Lung (tissue), 12 donors: ENCODE measurements around the gene B3GALT6. TPM values are rescaled to one million over a fixed set of nuclear protein-coding genes. Genes with fewer than 3 reads are reported as not detected.

ENCODE experiments used
- ATAC-seq: fragments of 200-7000 bp; cut with Tn5 transposase; one replicate; pipeline ENCODE4 v1.9.1; 2020; ENCODE audit warnings: moderate number of reproducible peaks; ENCODE audit not compliant: insufficient read depth, low FRiP score
- DNase-seq, 3 donors: peaks; one replicate each; pipeline ENCODE4 v3.0.0-alpha.2; 2013 to 2017
- H3K27ac ChIP-seq, 2 donors: one replicate each; pipeline ENCODE4 v1.5.1; 2013; ENCODE audit warnings: mild to moderate bottlenecking in 2 of 2, moderate library complexity in 2 of 2, control low read depth in 1 of 2, inconsistent platforms in 1 of 2, low read depth in 1 of 2, low read length in 1 of 2
- H3K27me3 ChIP-seq, 3 donors: one replicate each; pipeline ENCODE4 v1.5.1; 2013; ENCODE audit warnings: low read length in 2 of 3; ENCODE audit not compliant: control insufficient read depth in 3 of 3, insufficient read depth in 3 of 3
- H3K36me3 ChIP-seq, 4 donors: one replicate each; pipeline ENCODE4 v1.5.1; 2013; ENCODE audit warnings: low read length in 4 of 4, mild to moderate bottlenecking in 1 of 4, moderate library complexity in 1 of 4; ENCODE audit not compliant: control insufficient read depth in 4 of 4, insufficient read depth in 4 of 4
- H3K4me1 ChIP-seq, 5 donors: one replicate each; pipeline ENCODE4 v1.5.1; 2013; ENCODE audit warnings: low read length in 5 of 5, mild to moderate bottlenecking in 2 of 5, moderate library complexity in 1 of 5; ENCODE audit not compliant: control insufficient read depth in 5 of 5, insufficient read depth in 5 of 5
- H3K4me3 ChIP-seq: one replicate; pipeline ENCODE4 v1.5.1; 2013; ENCODE audit warnings: mild to moderate bottlenecking, control low read depth, moderate library complexity
- H3K9ac ChIP-seq, 2 donors: one replicate each; pipeline ENCODE4 v1.5.1; 2013; ENCODE audit warnings: low read length in 2 of 2, control low read depth in 1 of 2; ENCODE audit not compliant: insufficient read depth in 1 of 2
- H3K9me3 ChIP-seq, 4 donors: one replicate each; pipeline ENCODE4 v1.5.1; 2013; ENCODE audit warnings: low read length in 3 of 4, mild to moderate bottlenecking in 1 of 4, moderate library complexity in 1 of 4; ENCODE audit not compliant: control insufficient read depth in 4 of 4, insufficient read depth in 3 of 4
- CTCF ChIP-seq: IDR thresholded peaks from 2 replicates; pipeline ENCODE4 v1.5.1; 2012; ENCODE audit warnings: mild to moderate bottlenecking; ENCODE audit errors: control extremely low read depth, extremely low read depth
- WGBS, 2 donors: extraction: QIAGEN DNeasy Blood & Tissue Kit; methylation state at CpG; one replicate each; pipeline ENCODE4 v1.1.7; 2013; 5-methylcytosine and 5-hydroxymethylcytosine counted together
- polyA plus RNA-seq, 2 donors: library from polyadenylated mRNA; stranded (reverse); fragments of 200-250 nt; gene quantifications; one replicate each; pipeline ENCODE4 v1.2.1, GENCODE V29; 2013
- total RNA-seq, 2 donors: library from RNA; depleted of rRNA in 1 of 2; stranded (reverse); fragments of >200 nt in 1 of 2; gene quantifications; one replicate each; pipeline ENCODE4 v1.2.1, GENCODE V29; 2014 to 2021
- donor health status: control.
- donor health status: control.
- donor health status: Bipolar disorder and iron deficiency.
- donor health status: healthy.
- donor health status: DM: yes; HTN: yes; CAD: no.

The B3GALT6 gene
- total and polyA plus RNA-seq, 4 donors = 7.0 to 28.3 (median 15.8) TPM

- H3K4me3 ChIP-seq = no peak overlapping the region
- WGBS, 2 donors = 0 to 1% methylated on average over 68 to 109 of the region's 109 CpGs
- TF ChIP-seq CTCF = no peak
- H3K9ac ChIP-seq = no peak overlapping the region
- DNase-seq (peak in 2 of 3 donors; percentile 22 to 28), ATAC-seq (peak; percentile 60)
- H3K4me1 ChIP-seq = peaks cover 0 to 4% (median 0%) of the 10 kb centered on the region in 5 donors
- no peaks in the 10 kb centered on the region for H3K9me3 ChIP-seq
- no peaks in the 10 kb centered on the region for H3K36me3 ChIP-seq
- H3K27ac ChIP-seq = no peak overlapping the region
- H3K27me3 ChIP-seq = peaks cover 0 to 13% (median 7%) of the 10 kb centered on the region in 3 donors
These were observed 30.9 kb upstream of the B3GALT6 start for GRCh38 chr1:1200876-1201810.

GRCh38 chr1:1202831-1203560, 29.0 kb upstream of the B3GALT6 start:
- H3K9me3 ChIP-seq = no peaks in the 10 kb centered on the region
- 70 to 83% methylated on average over 27 of the region's 27 CpGs for WGBS, 2 donors
- H3K27ac ChIP-seq = no peak overlapping the region
- ATAC-seq (no peak), DNase-seq (peak in 1 of 3 donors; percentile 13)
- no peaks in the 10 kb centered on the region for H3K36me3 ChIP-seq
- H3K27me3 ChIP-seq = peaks cover 4 to 20% (median 10%) of the 10 kb centered on the region in 3 donors
- peaks cover 0 to 9% (median 0%) of the 10 kb centered on the region in 5 donors for H3K4me1 ChIP-seq
- no peak overlapping the region for H3K4me3 ChIP-seq
- no peak for TF ChIP-seq CTCF
- H3K9ac ChIP-seq = no peak overlapping the region

- no peak for TF ChIP-seq CTCF
- Histone ChIP-seq H3K9me3 (no peaks in the 10 kb centered on the region), H3K4me1 (peaks cover 0 to 10% (median 0%) of the 10 kb centered on the region in 5 donors), H3K9ac (no peak overlapping the region), H3K4me3 (no peak overlapping the region), H3K27ac (no peak overlapping the region), H3K27me3 (peaks cover 4 to 24% (median 10%) of the 10 kb centered on the region in 3 donors), H3K36me3 (no peaks in the 10 kb centered on the region)
- 79 to 87% methylated on average over 45 to 49 of the region's 49 CpGs for WGBS, 2 donors
- peak in 1 of 3 donors; percentile 13 for DNase-seq
- ATAC-seq = no peak
These were observed 28.2 kb upstream of the B3GALT6 start for GRCh38 chr1:1203561-1204424.
